ENCODE data around the gene RAB11B.

DNA sequence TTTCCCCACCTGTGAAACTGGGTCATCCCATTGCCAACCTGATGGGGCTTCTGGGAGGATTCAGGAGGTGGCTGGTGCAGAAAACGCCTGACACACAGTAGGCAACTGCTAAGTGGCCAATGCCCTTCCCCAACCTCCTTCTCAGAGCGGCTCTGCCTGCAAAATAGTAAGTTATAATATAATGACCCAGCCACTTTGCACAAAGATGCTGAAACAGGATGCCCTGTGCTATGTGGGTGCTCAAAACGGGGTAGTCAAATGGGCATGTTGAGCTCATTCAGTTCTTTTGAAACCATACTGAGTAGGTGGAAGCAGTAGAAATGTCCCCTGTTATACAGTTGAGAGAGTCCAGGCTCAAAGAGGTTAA, 23.5 kb downstream of the RAB11B start:
- no peak for TF ChIP-seq GABPA (IDR thresholded peaks at IDR 0.05 in 1 of 2, conservative IDR thresholded peaks at IDR 0.05 in 1 of 2)
- TF ChIP-seq, protein P1, sequence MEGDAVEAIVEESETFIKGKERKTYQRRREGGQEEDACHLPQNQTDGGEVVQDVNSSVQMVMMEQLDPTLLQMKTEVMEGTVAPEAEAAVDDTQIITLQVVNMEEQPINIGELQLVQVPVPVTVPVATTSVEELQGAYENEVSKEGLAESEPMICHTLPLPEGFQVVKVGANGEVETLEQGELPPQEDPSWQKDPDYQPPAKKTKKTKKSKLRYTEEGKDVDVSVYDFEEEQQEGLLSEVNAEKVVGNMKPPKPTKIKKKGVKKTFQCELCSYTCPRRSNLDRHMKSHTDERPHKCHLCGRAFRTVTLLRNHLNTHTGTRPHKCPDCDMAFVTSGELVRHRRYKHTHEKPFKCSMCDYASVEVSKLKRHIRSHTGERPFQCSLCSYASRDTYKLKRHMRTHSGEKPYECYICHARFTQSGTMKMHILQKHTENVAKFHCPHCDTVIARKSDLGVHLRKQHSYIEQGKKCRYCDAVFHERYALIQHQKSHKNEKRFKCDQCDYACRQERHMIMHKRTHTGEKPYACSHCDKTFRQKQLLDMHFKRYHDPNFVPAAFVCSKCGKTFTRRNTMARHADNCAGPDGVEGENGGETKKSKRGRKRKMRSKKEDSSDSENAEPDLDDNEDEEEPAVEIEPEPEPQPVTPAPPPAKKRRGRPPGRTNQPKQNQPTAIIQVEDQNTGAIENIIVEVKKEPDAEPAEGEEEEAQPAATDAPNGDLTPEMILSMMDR (IDR thresholded peaks at IDR 0.05; ENCODE audit: low read depth, low read length, missing input control), result no peak
- TF ChIP-seq, protein P2, sequence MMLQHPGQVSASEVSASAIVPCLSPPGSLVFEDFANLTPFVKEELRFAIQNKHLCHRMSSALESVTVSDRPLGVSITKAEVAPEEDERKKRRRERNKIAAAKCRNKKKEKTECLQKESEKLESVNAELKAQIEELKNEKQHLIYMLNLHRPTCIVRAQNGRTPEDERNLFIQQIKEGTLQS (IDR thresholded peaks at IDR 0.05), result no peak
